Spleen (tissue), 7 donors: ENCODE results near the gene NBPF3.

Experiments used
- CTCF ChIP-seq, 11 experiments: fragments of 200-600 bp in 7 of 11; fragments of 450-650 bp in 4 of 11; sonication (generic) in 4 of 11; IDR thresholded peaks in 8 of 11; conservative IDR thresholded peaks in 3 of 11; 1 replicate in 7 of 11; 2 replicates in 4 of 11; pipeline versions ENCODE4 v1.4.0 to v1.8.0; 2016 to 2021; ENCODE audit warnings: antibody characterized with exemption in 11 of 11, inconsistent platforms in 4 of 11, mild to moderate bottlenecking in 1 of 11
- POLR2A ChIP-seq, 3 donors: fragments of 450-650 bp; IDR thresholded peaks; one replicate each; pipeline ENCODE4 v1.5.1; 2017; ENCODE audit warnings: antibody characterized with exemption in 3 of 3, mild to moderate bottlenecking in 1 of 3
- POLR2AphosphoS5 ChIP-seq, 3 donors: sonication (generic); formaldehyde crosslinking; IDR thresholded peaks; one replicate each; pipeline ENCODE4 v1.5.1; 2017; ENCODE audit warnings: antibody characterized with exemption in 3 of 3
- donor health status: DM: no; HTN: no; CAD: no; lungs with moderate emphysema.
- donor health status: DM: no; HTN: no; CAD: no.
- donor health status: DM: no; HTN: no; CAD: no.

GRCh38 chr1:21532992-21533534, 93.1 kb downstream of the NBPF3 start:
- no peak for TF ChIP-seq CTCF (IDR thresholded peaks at IDR 0.05 in 8 of 11, conservative IDR thresholded peaks at IDR 0.05 in 3 of 11)
- no peak for TF ChIP-seq POLR2AphosphoS5 (IDR thresholded peaks at IDR 0.05)
- TF ChIP-seq POLR2A (IDR thresholded peaks at IDR 0.05) = no peak
